Trophoblast cell (in vitro differentiated cells and primary cell): Measurements from ENCODE around the gene MAP2K7.

ENCODE experiments used
- DNase-seq, 2 donors: peaks; one replicate each; pipeline ENCODE4 v3.0.0-alpha.2; 2016
- H2AFZ ChIP-seq: 2 replicates; pipeline ENCODE4 v1.6.1; 2013; ENCODE audit warnings: low read length, moderate library complexity, mild to moderate bottlenecking; ENCODE audit not compliant: insufficient read depth, poor library complexity
- H2AK5ac ChIP-seq: 2 replicates; pipeline ENCODE4 v1.6.1; 2013; ENCODE audit warnings: mild to moderate bottlenecking, low read length
- H2BK120ac ChIP-seq: 2 replicates; pipeline ENCODE4 v1.6.1; 2013; ENCODE audit warnings: low read length, mild to moderate bottlenecking, moderate library complexity; ENCODE audit not compliant: insufficient read depth, poor library complexity
- H2BK12ac ChIP-seq: 2 replicates; pipeline ENCODE4 v1.6.1; 2013; ENCODE audit warnings: mild to moderate bottlenecking, low read length, moderate library complexity
- H2BK5ac ChIP-seq: 2 replicates; pipeline ENCODE4 v1.6.1; 2013; ENCODE audit warnings: low read length, low read depth, moderate library complexity, mild to moderate bottlenecking; ENCODE audit not compliant: poor library complexity
- H3K14ac ChIP-seq: 2 replicates; pipeline ENCODE4 v1.6.1; 2013; ENCODE audit warnings: mild to moderate bottlenecking, low read length
- H3K18ac ChIP-seq: 2 replicates; pipeline ENCODE4 v1.6.1; 2013; ENCODE audit warnings: mild to moderate bottlenecking, low read length
- H3K23ac ChIP-seq: 2 replicates; pipeline ENCODE4 v1.6.1; 2013; ENCODE audit warnings: low read length
- H3K27ac ChIP-seq: 2 replicates; pipeline ENCODE4 v1.5.1; 2013; ENCODE audit warnings: low read depth, mild to moderate bottlenecking, inconsistent platforms, low read length, moderate library complexity
- H3K27me3 ChIP-seq: 2 replicates; pipeline ENCODE4 v1.6.1; 2013; ENCODE audit warnings: inconsistent platforms, mild to moderate bottlenecking, low read length, moderate library complexity; ENCODE audit not compliant: insufficient read depth
- H3K36me3 ChIP-seq, 2 experiments: 1 replicate in 1 of 2; 2 replicates in 1 of 2; pipeline ENCODE4 v1.6.1; 2013; ENCODE audit warnings: low read length in 2 of 2, mild to moderate bottlenecking in 2 of 2, moderate library complexity in 1 of 2; ENCODE audit not compliant: insufficient read depth in 2 of 2, control insufficient read depth in 1 of 2
- H3K4ac ChIP-seq: 2 replicates; pipeline ENCODE4 v1.6.1; 2013; ENCODE audit warnings: low read depth, mild to moderate bottlenecking, low read length, moderate library complexity
- H3K4me1 ChIP-seq, 2 experiments: 1 replicate in 1 of 2; 2 replicates in 1 of 2; pipeline ENCODE4 v1.6.1; 2013; ENCODE audit warnings: low read length in 2 of 2, mild to moderate bottlenecking in 2 of 2, moderate library complexity in 1 of 2; ENCODE audit not compliant: insufficient read depth in 2 of 2, control insufficient read depth in 1 of 2
- H3K4me2 ChIP-seq: 2 replicates; pipeline ENCODE4 v1.6.1; 2013; ENCODE audit warnings: inconsistent platforms, mild to moderate bottlenecking, low read length, moderate library complexity
- H3K4me3 ChIP-seq: 2 replicates; pipeline ENCODE4 v1.5.1; 2013; ENCODE audit warnings: mild to moderate bottlenecking, low read depth, low read length, inconsistent platforms
- H3K79me1 ChIP-seq: one replicate; pipeline ENCODE4 v1.6.1; 2013; ENCODE audit warnings: low read length
- H3K79me2 ChIP-seq: 2 replicates; pipeline ENCODE4 v1.6.1; 2013; ENCODE audit warnings: low read length, mild to moderate bottlenecking; ENCODE audit not compliant: control insufficient read depth, insufficient read depth, poor library complexity
- H3K9ac ChIP-seq: 2 replicates; pipeline ENCODE4 v1.6.1; 2013; ENCODE audit warnings: mild to moderate bottlenecking, low read length
- H3K9me3 ChIP-seq: 2 replicates; pipeline ENCODE4 v1.6.1; 2013; ENCODE audit warnings: low read depth, mild to moderate bottlenecking, control low read depth, inconsistent platforms, low read length; ENCODE audit not compliant: insufficient read depth
- H4K12ac ChIP-seq: 2 replicates; pipeline ENCODE4 v1.6.1; 2013; ENCODE audit warnings: low read depth, mild to moderate bottlenecking, low read length, moderate library complexity
- H4K8ac ChIP-seq: 2 replicates; pipeline ENCODE4 v1.6.1; 2013; ENCODE audit warnings: low read depth, mild to moderate bottlenecking, low read length, moderate library complexity
- H4K91ac ChIP-seq: one replicate; pipeline ENCODE4 v1.6.1; 2013; ENCODE audit warnings: low read depth, mild to moderate bottlenecking, low read length, moderate library complexity
- WGBS: extraction: QIAGEN DNeasy Blood & Tissue Kit; methylation state at CpG from one replicate; pipeline ENCODE4 v1.1.7; 2013; ENCODE audit warnings: missing lambda C conversion rate; ENCODE audit not compliant: insufficient read length, insufficient coverage; ENCODE audit errors: extremely low coverage; 5-methylcytosine and 5-hydroxymethylcytosine counted together

Gene MAP2K7

GRCh38 chr19:7926727-7927604 is 23.3 kb downstream of the MAP2K7 start:
- Histone ChIP-seq H3K79me1 (peaks cover 2% of the 10 kb centered on the region), H3K18ac (no peak overlapping the region), H3K4me1 (peaks cover 8 to 11% of the 10 kb centered on the region in 2 experiments), H2AK5ac (no peak overlapping the region), H3K27ac (no peak overlapping the region), H2BK5ac (no peak overlapping the region), H3K27me3 (no peaks in the 10 kb centered on the region), H4K8ac (no peak overlapping the region), H3K4me3 (no peak overlapping the region), H2BK12ac (no peak overlapping the region), H2AFZ (no peak overlapping the region), H3K14ac (no peak overlapping the region), H3K4me2 (no peak overlapping the region), H3K4ac (no peak overlapping the region), H3K9me3 (no peaks in the 10 kb centered on the region), H3K36me3 (peaks cover 37 to 38% of the 10 kb centered on the region in 2 experiments), H3K23ac (no peak overlapping the region), H3K9ac (no peak overlapping the region), H2BK120ac (no peak overlapping the region), H4K12ac (no peak overlapping the region), H3K79me2 (no peaks in the 10 kb centered on the region), H4K91ac (no peak overlapping the region)
- no peak for DNase-seq
- WGBS = no CpG with 5 or more reads among the region's 32 CpGs

GRCh38 chr19:7927605-7928333 is 24.1 kb downstream of the MAP2K7 start:
- no peak overlapping the region for H4K91ac ChIP-seq
- no peak overlapping the region for H3K14ac ChIP-seq
- WGBS = no CpG with 5 or more reads among the region's 23 CpGs
- no peak overlapping the region for H2BK5ac ChIP-seq
- H4K12ac ChIP-seq = no peak overlapping the region
- peaks cover 37 to 38% of the 10 kb centered on the region in 2 experiments for H3K36me3 ChIP-seq
- H3K79me1 ChIP-seq = peaks cover 2% of the 10 kb centered on the region
- H3K27me3 ChIP-seq = no peaks in the 10 kb centered on the region
- no peak overlapping the region for H2AK5ac ChIP-seq
- no peak overlapping the region for H4K8ac ChIP-seq
- H3K4me3 ChIP-seq = peak overlapping the region; percentile 28
- no peaks in the 10 kb centered on the region for H3K9me3 ChIP-seq
- no peak overlapping the region for H2BK120ac ChIP-seq
- H3K4me2 ChIP-seq = no peak overlapping the region
- DNase-seq = no peak
- no peak overlapping the region for H3K23ac ChIP-seq
- no peak overlapping the region for H3K4ac ChIP-seq
- no peaks in the 10 kb centered on the region for H3K79me2 ChIP-seq
- H2BK12ac ChIP-seq = no peak overlapping the region
- no peak overlapping the region for H3K18ac ChIP-seq
- H3K4me1 ChIP-seq = peaks cover 8 to 11% of the 10 kb centered on the region in 2 experiments
- no peak overlapping the region for H3K9ac ChIP-seq
- no peak overlapping the region for H2AFZ ChIP-seq
- no peak overlapping the region for H3K27ac ChIP-seq

- Histone ChIP-seq H3K14ac (no peak overlapping the region), H3K79me2 (no peaks in the 10 kb centered on the region)
These were observed 24.6 kb downstream of the MAP2K7 start for GRCh38 chr19:7928334-7928706.

GRCh38 chr19:7928741-7929701 is 25.3 kb downstream of the MAP2K7 start:
- H3K9ac ChIP-seq = no peak overlapping the region
- no peak overlapping the region for H3K4ac ChIP-seq
- H4K12ac ChIP-seq = no peak overlapping the region
- peaks cover 8 to 11% of the 10 kb centered on the region in 2 experiments for H3K4me1 ChIP-seq
- H4K8ac ChIP-seq = no peak overlapping the region
- no CpG with 5 or more reads among the region's 24 CpGs for WGBS
- H3K27ac ChIP-seq = peak overlapping the region; percentile 24
- H3K79me1 ChIP-seq = peaks cover 2% of the 10 kb centered on the region
- no peak overlapping the region for H2BK5ac ChIP-seq
- H2BK120ac ChIP-seq = no peak overlapping the region
- H3K4me3 ChIP-seq = no peak overlapping the region
- H3K23ac ChIP-seq = no peak overlapping the region
- H2AK5ac ChIP-seq = no peak overlapping the region
- peaks cover 41 to 45% of the 10 kb centered on the region in 2 experiments for H3K36me3 ChIP-seq
- H2AFZ ChIP-seq = no peak overlapping the region
- H3K9me3 ChIP-seq = no peaks in the 10 kb centered on the region
- H3K4me2 ChIP-seq = no peak overlapping the region
- peak; percentile 62 to 84 for DNase-seq
- H3K79me2 ChIP-seq = no peaks in the 10 kb centered on the region
- H3K14ac ChIP-seq = no peak overlapping the region
- no peak overlapping the region for H2BK12ac ChIP-seq
- H3K27me3 ChIP-seq = no peaks in the 10 kb centered on the region
- no peak overlapping the region for H4K91ac ChIP-seq
- H3K18ac ChIP-seq = no peak overlapping the region

More at GRCh38 chr19:7928334-7928706, 24.6 kb downstream of the MAP2K7 start:
- no peak overlapping the region for H4K8ac ChIP-seq
- H3K36me3 ChIP-seq = peaks cover 37 to 38% of the 10 kb centered on the region in 2 experiments
- H2BK12ac ChIP-seq = no peak overlapping the region
- H3K27ac ChIP-seq = no peak overlapping the region
- no peak overlapping the region for H3K4me2 ChIP-seq
- no peaks in the 10 kb centered on the region for H3K9me3 ChIP-seq
- WGBS = no CpG with 5 or more reads among the region's 9 CpGs
- H3K27me3 ChIP-seq = no peaks in the 10 kb centered on the region
- no peak overlapping the region for H3K4ac ChIP-seq
- no peak overlapping the region for H4K91ac ChIP-seq
- peaks cover 8 to 11% of the 10 kb centered on the region in 2 experiments for H3K4me1 ChIP-seq
- H3K79me1 ChIP-seq = peaks cover 2% of the 10 kb centered on the region
- no peak overlapping the region for H2BK5ac ChIP-seq
- H2BK120ac ChIP-seq = no peak overlapping the region
- no peak overlapping the region for H3K23ac ChIP-seq
- no peak overlapping the region for H3K4me3 ChIP-seq
- no peak for DNase-seq
- no peak overlapping the region for H3K18ac ChIP-seq
- no peak overlapping the region for H2AFZ ChIP-seq
- no peak overlapping the region for H3K9ac ChIP-seq
- H4K12ac ChIP-seq = no peak overlapping the region
- H2AK5ac ChIP-seq = no peak overlapping the region
